Effector CD4-positive, alpha-beta T cell (primary cell): ENCODE results near the gene LFNG.

Experiments used
- DNase-seq: peaks from one replicate; pipeline ENCODE4 v3.0.0-alpha.2; 2020

LFNG gene

DNA sequence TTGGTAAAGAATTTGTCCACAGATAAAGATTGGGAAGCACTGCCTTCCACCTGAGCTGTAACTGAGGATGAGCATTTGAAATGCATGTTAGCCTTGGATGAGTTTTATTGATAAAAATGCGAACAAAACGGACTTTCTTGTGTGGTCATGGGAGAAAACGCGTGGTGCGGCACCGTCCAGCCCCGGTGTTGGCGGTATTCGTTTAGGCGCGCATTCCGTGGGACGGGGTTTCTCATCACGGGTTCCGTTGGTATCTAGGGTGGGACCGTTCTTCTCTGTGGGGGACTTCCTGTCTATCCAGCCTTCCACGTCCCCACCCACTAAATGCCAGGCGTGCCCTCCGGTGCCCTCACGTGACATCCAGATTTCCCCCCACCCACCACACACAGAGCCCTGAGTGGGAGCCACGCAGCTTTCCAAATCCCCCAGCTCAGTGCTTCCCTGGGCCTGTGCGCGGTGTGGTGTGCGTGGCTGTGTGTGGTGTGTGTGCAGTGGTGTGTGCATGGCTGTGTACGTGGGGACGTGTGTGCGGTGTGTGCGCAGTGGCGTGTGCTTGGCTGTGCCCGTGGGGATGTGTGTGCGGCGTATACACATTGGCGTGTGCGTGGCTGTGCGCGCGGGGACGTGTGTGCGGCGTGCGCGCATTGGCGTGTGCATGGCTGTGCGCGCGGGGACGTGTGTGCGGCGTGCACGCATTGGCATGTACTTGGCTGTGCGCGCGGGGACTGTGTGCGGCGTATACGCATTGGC is 57.3 kb downstream of the LFNG start:
- DNase-seq, result no peak
